Measurements from ENCODE around the gene RASSF4. TPM values are rescaled to one million over a fixed set of nuclear protein-coding genes. Genes with fewer than 3 reads are reported as not detected.

The RASSF4 gene
- total and polyA plus RNA-seq, 11 donors = 48.3 to 125 (median 78.9) TPM

DNA sequence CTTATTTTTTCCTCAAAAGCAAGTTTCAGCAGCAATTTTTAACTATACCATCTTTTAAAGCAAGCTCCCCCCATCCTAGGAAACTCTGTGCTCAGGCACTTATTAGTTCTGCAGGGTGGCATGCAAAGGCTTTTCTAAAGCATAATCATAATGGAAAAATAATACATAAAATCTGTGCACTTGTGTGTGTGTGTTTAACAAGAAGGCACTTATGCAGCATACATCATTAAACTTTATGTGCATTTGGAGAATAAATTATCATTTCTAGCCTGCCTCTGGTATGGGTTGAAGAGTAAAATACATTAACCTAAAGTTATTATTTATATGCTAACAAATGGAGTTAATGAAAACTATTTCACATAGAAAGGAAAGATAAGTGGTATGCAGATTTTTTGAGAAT lies 5.6 kb upstream of the RASSF4 start:
- no peaks in the 10 kb centered on the region for H3K27me3 ChIP-seq
- no peak for TF ChIP-seq POLR2A (IDR thresholded peaks at IDR 0.05)
- TF ChIP-seq, protein P1, sequence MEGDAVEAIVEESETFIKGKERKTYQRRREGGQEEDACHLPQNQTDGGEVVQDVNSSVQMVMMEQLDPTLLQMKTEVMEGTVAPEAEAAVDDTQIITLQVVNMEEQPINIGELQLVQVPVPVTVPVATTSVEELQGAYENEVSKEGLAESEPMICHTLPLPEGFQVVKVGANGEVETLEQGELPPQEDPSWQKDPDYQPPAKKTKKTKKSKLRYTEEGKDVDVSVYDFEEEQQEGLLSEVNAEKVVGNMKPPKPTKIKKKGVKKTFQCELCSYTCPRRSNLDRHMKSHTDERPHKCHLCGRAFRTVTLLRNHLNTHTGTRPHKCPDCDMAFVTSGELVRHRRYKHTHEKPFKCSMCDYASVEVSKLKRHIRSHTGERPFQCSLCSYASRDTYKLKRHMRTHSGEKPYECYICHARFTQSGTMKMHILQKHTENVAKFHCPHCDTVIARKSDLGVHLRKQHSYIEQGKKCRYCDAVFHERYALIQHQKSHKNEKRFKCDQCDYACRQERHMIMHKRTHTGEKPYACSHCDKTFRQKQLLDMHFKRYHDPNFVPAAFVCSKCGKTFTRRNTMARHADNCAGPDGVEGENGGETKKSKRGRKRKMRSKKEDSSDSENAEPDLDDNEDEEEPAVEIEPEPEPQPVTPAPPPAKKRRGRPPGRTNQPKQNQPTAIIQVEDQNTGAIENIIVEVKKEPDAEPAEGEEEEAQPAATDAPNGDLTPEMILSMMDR (IDR thresholded peaks at IDR 0.05) = no peak
- H3K36me3 ChIP-seq = peaks cover 0 to 24% (median 0%) of the 10 kb centered on the region in 9 donors

DNA sequence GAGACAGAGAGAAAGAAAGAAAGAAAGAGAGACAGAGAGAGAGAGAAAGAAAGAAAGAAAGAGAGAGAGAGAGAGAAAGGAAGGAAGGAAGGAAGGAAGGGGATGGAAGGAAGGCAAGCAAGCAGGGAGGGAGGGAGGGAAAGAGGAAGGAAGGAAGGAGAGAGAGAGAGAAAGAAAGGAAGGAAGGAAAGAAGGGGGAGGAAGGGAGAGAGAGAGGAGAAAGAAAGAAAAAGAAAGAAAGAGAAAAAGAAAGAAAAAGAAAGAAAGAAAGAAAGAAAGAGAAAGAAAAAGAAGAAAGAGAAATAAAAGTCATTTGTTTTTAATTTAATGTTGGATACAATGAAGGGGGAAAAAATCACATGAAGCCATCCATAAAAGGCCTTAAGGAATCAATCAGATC lies 4.6 kb upstream of the RASSF4 start:
- H3K9me3 ChIP-seq = peaks cover 0 to 6% (median 0%) of the 10 kb centered on the region in 12 donors
- ATAC-seq = no peak
- intact Hi-C loops (cut with DNase I) = loop anchor here in 2 of 10 donors (5.0 to 10.0 kb wide), 2 partner anchors 47 to 80 kb away; partner anchors contain the start of gene ZNF22 (in 1 of the 2)
- no peaks in the 10 kb centered on the region for H3K27me3 ChIP-seq
- H3K4me1 ChIP-seq = peaks cover 6 to 81% (median 51%) of the 10 kb centered on the region in 12 donors
- peak overlapping the region in 7 of 12 donors; percentile 24 to 96 (median 67) for H3K27ac ChIP-seq
- TF ChIP-seq, protein P1 (IDR thresholded peaks at IDR 0.05) = no peak
- TF ChIP-seq POLR2A (IDR thresholded peaks at IDR 0.05) = no peak
- no peak overlapping the region for H3K4me3 ChIP-seq
- no peak for DNase-seq
- H3K36me3 ChIP-seq = peaks cover 0 to 24% (median 0%) of the 10 kb centered on the region in 9 donors

More for the DNA sequence above, 5.6 kb upstream of the RASSF4 start:
- no peak for ATAC-seq
- Histone ChIP-seq H3K27ac (no peak overlapping the region), H3K4me1 (peaks cover 6 to 85% (median 59%) of the 10 kb centered on the region in 12 donors), H3K4me3 (no peak overlapping the region), H3K9me3 (peaks cover 0 to 6% (median 0%) of the 10 kb centered on the region in 12 donors)
- intact Hi-C loops (cut with DNase I) = loop anchor here in 1 of 10 donors (10.0 kb wide), 1 partner anchor 79 kb away; no protein-coding TSS in a partner anchor
- DNase-seq = no peak

DNA sequence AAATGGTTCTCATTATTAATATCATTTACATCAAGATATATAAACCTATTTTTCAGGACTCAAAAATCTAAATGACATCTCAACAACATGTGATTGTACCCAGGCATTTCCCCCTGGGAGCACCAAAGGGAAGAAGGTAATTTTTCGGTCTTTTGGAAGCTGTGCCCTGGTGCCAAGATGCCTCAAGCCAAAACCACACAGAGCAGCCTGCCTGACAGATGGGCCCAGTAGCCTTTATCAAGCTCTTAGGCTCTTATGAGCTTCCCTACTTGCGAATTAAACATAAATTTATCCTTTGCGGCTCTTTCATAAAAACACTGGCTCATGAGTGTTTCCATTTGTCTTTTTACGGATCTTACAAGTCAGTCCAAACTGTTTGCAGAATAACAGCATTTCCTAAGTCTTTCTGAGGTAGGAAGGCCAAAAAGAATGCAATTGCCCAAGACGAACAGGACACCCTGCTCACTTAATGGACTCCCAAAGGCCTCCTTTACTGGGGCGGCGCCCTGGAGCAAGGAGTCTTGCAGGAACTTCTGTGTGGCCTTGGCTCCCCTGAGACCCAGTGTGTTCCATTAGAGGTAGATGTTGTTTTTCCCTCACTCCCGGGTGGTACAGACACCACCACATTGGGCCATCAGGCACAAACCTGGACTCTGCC lies 4.1 kb upstream of the RASSF4 start:
- Histone ChIP-seq H3K9me3 (peaks cover 0 to 6% (median 0%) of the 10 kb centered on the region in 12 donors), H3K27ac (peak overlapping the region; percentile 13 to 96 (median 54)), H3K27me3 (no peaks in the 10 kb centered on the region), H3K4me1 (peaks cover 6 to 81% (median 48%) of the 10 kb centered on the region in 12 donors), H3K36me3 (peaks cover 0 to 24% (median 0%) of the 10 kb centered on the region in 9 donors), H3K4me3 (no peak overlapping the region)
- intact Hi-C loops (cut with DNase I) = loop anchor here in 2 of 10 donors (5.0 to 10.0 kb wide), 2 partner anchors 47 to 81 kb away; partner anchors contain the start of gene ZNF22 (in 1 of the 2)
- ATAC-seq = no peak
- peak in 2 of 5 donors; percentile 12 to 65 for DNase-seq
- no peak for TF ChIP-seq POLR2A (IDR thresholded peaks at IDR 0.05)
- TF ChIP-seq, protein P1 (IDR thresholded peaks at IDR 0.05) = no peak
- 73 to 86% (median 78%) methylated on average over 8 of the region's 8 CpGs for WGBS, 4 donors

DNA sequence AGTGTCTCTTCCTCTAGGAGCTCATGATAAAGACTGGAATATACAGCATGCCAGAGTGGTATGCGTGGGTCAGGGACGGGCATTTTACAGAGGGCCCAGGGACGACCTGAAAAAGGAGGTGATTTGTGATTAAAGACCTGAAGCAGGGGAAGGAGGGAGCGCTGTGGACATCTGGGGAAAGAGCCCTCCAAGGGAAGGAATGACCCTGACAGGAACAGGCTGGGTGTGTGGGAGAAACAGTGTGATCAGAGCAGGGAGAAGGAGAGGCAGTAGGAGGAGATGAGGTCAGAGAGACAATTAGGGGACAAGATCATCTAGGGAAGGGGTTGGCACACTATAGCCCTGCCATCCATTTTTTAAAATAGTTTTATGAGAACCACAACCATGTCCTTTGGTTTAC lies 3.4 kb upstream of the RASSF4 start:
- H3K27me3 ChIP-seq = no peaks in the 10 kb centered on the region
- H3K9me3 ChIP-seq = peaks cover 0 to 6% (median 0%) of the 10 kb centered on the region in 12 donors
- WGBS, 4 donors = 77 to 90% (median 87%) methylated on average over 4 of the region's 4 CpGs
- intact Hi-C loops (cut with DNase I) = loop anchor here in 2 of 10 donors (5.0 to 10.0 kb wide), 2 partner anchors 46 to 81 kb away; partner anchors contain the start of gene ZNF22 (in 1 of the 2)
- no peak overlapping the region for H3K4me3 ChIP-seq
- peak overlapping the region in 10 of 12 donors; percentile 13 to 96 (median 62) for H3K27ac ChIP-seq
- DNase-seq = peak in 1 of 5 donors; percentile 16
- TF ChIP-seq POLR2A (IDR thresholded peaks at IDR 0.05) = no peak
- TF ChIP-seq, protein P1 (IDR thresholded peaks at IDR 0.05) = no peak
- H3K36me3 ChIP-seq = peaks cover 0 to 24% (median 0%) of the 10 kb centered on the region in 9 donors
- H3K4me1 ChIP-seq = peaks cover 6 to 81% (median 49%) of the 10 kb centered on the region in 12 donors
- no peak for ATAC-seq

All from heart left ventricle (tissue), 16 donors.